Liver (tissue), 9 donors: ENCODE measurements around the gene KRTAP17-1. TPM values are rescaled to one million over a fixed set of nuclear protein-coding genes. Genes with fewer than 3 reads are reported as not detected.
"Not testable (repeated sequence)": the region's sequence is repeated elsewhere in the genome, so short reads cannot be mapped to it uniquely, and the experiment has no call there.

Experiments
- DNase-seq: peaks from one replicate; pipeline ENCODE4 v3.0.0-alpha.2; 2017; ENCODE audit warnings: low spot score
- H3K27ac ChIP-seq, 2 donors: one replicate each; pipeline ENCODE4 v1.7.0; 2013; ENCODE audit warnings: inconsistent platforms in 2 of 2, low read length in 2 of 2, control low read depth in 1 of 2, low read depth in 1 of 2, mild to moderate bottlenecking in 1 of 2
- H3K27me3 ChIP-seq, 4 donors: one replicate each; pipeline versions ENCODE4 v1.6.1 to v1.7.0; 2013; ENCODE audit warnings: low read length in 3 of 4, inconsistent platforms in 1 of 4, mild to moderate bottlenecking in 1 of 4, moderate library complexity in 1 of 4; ENCODE audit not compliant: control insufficient read depth in 4 of 4, insufficient read depth in 4 of 4
- H3K36me3 ChIP-seq, 4 donors: one replicate each; pipeline versions ENCODE4 v1.6.1 to v1.7.0; 2013; ENCODE audit warnings: low read length in 3 of 4, mild to moderate bottlenecking in 3 of 4, low read depth in 1 of 4, moderate library complexity in 1 of 4; ENCODE audit not compliant: control insufficient read depth in 4 of 4, insufficient read depth in 3 of 4
- H3K4me1 ChIP-seq, 4 donors: one replicate each; pipeline versions ENCODE4 v1.6.1 to v1.7.0; 2013; ENCODE audit warnings: low read length in 3 of 4, mild to moderate bottlenecking in 3 of 4, moderate library complexity in 1 of 4; ENCODE audit not compliant: control insufficient read depth in 4 of 4, insufficient read depth in 4 of 4
- H3K4me3 ChIP-seq, 3 donors: one replicate each; pipeline versions ENCODE4 v1.6.1 to v1.7.0; 2013; ENCODE audit warnings: low read length in 3 of 3, control low read depth in 1 of 3, low read depth in 1 of 3, mild to moderate bottlenecking in 1 of 3
- H3K9ac ChIP-seq, 2 donors: one replicate each; pipeline ENCODE4 v1.7.0; 2013; ENCODE audit warnings: low read length in 2 of 2, mild to moderate bottlenecking in 2 of 2, moderate library complexity in 2 of 2, control low read depth in 1 of 2, low read depth in 1 of 2
- H3K9me3 ChIP-seq, 4 donors: one replicate each; pipeline versions ENCODE4 v1.6.1 to v1.7.0; 2013; ENCODE audit warnings: low read length in 3 of 4; ENCODE audit not compliant: control insufficient read depth in 4 of 4
- EGR1 ChIP-seq, 2 donors: IDR thresholded peaks; 2 replicates each; pipeline ENCODE4 v1.6.1; 2016 to 2018; ENCODE audit warnings: antibody characterized with exemption in 2 of 2, low read depth in 2 of 2
- FOXA1 ChIP-seq: IDR thresholded peaks from 2 replicates; pipeline ENCODE4 v1.6.1; 2016; ENCODE audit warnings: antibody characterized with exemption
- FOXA2 ChIP-seq: IDR thresholded peaks from 2 replicates; pipeline ENCODE4 v1.6.1; 2016; ENCODE audit warnings: antibody characterized with exemption
- GABPA ChIP-seq, 2 donors: IDR thresholded peaks in 1 of 2; conservative IDR thresholded peaks in 1 of 2; 2 replicates each; pipeline ENCODE4 v1.6.1; 2016; ENCODE audit warnings: antibody characterized with exemption in 2 of 2, mild to moderate bottlenecking in 1 of 2, moderate library complexity in 1 of 2
- HNF4A ChIP-seq, 2 donors: conservative IDR thresholded peaks; 2 replicates each; pipeline ENCODE4 v1.6.1; 2016; ENCODE audit warnings: antibody characterized with exemption in 2 of 2, mild to moderate bottlenecking in 2 of 2
- HNF4G ChIP-seq: IDR thresholded peaks from 2 replicates; pipeline ENCODE4 v1.6.1; 2016; ENCODE audit warnings: antibody characterized with exemption
- JUND ChIP-seq, 2 donors: IDR thresholded peaks; 2 replicates each; pipeline ENCODE4 v1.6.1; 2016; ENCODE audit warnings: antibody characterized with exemption in 2 of 2
- NR2F2 ChIP-seq: IDR thresholded peaks from 2 replicates; pipeline ENCODE4 v1.6.1; 2016; ENCODE audit warnings: antibody characterized with exemption
- RAD21 ChIP-seq, 2 donors: IDR thresholded peaks; 2 replicates each; pipeline ENCODE4 v1.6.1; 2016; ENCODE audit warnings: antibody characterized with exemption in 2 of 2, mild to moderate bottlenecking in 2 of 2
- RXRA ChIP-seq, 2 donors: IDR thresholded peaks; 2 replicates each; pipeline ENCODE4 v1.6.1; 2017 to 2018; ENCODE audit warnings: antibody characterized with exemption in 2 of 2, mild to moderate bottlenecking in 1 of 2
- SP1 ChIP-seq: IDR thresholded peaks from 2 replicates; pipeline ENCODE4 v1.6.1; 2018; ENCODE audit warnings: antibody characterized with exemption, mild to moderate bottlenecking
- TAF1 ChIP-seq: conservative IDR thresholded peaks from 2 replicates; pipeline ENCODE4 v1.6.1; 2016; ENCODE audit warnings: antibody characterized with exemption, mild to moderate bottlenecking
- YY1 ChIP-seq: IDR thresholded peaks from 2 replicates; pipeline ENCODE4 v1.6.1; 2016; ENCODE audit warnings: antibody characterized with exemption, mild to moderate bottlenecking
- WGBS: extraction: QIAGEN DNeasy Blood & Tissue Kit; methylation state at CpG from one replicate; pipeline ENCODE4 v1.1.7; 2013; 5-methylcytosine and 5-hydroxymethylcytosine counted together
- polyA plus RNA-seq, 2 donors: library from polyadenylated mRNA; stranded (reverse) in 1 of 2; unstranded in 1 of 2; fragments of 200-250 nt in 1 of 2; fragments of >200 nt in 1 of 2; fragmentation: Nextera tagmentation in 1 of 2; extraction: Ambion mirVana in 1 of 2; gene quantifications; one replicate each; pipeline versions ENCODE4 v1.2.1 to v1.2.3, GENCODE V29; 2013 to 2015
- total RNA-seq, 2 donors: library from RNA; depleted of rRNA; stranded (reverse); fragments of >200 nt; gene quantifications; one replicate each; pipeline ENCODE4 v1.2.3, GENCODE V29; 2014
- TF ChIP-seq, protein P1 (sequence below): IDR thresholded peaks from 2 replicates; pipeline ENCODE4 v1.6.1; 2016; ENCODE audit warnings: antibody characterized with exemption
- TF ChIP-seq, protein P2 (sequence below): IDR thresholded peaks from 2 replicates; pipeline ENCODE4 v1.6.1; 2016; ENCODE audit warnings: antibody characterized with exemption
- TF ChIP-seq, protein P3 (sequence below): IDR thresholded peaks from 2 replicates; pipeline ENCODE4 v1.6.1; 2016; ENCODE audit warnings: antibody characterized with exemption
- TF ChIP-seq, protein P4 (sequence below): IDR thresholded peaks from 2 replicates; pipeline ENCODE4 v1.6.1; 2016; ENCODE audit warnings: antibody characterized with exemption, mild to moderate bottlenecking
- TF ChIP-seq, protein P5 (sequence below): fragments of 150-350 bp; IDR thresholded peaks from 2 replicates; pipeline ENCODE4 v1.5.1; 2017; ENCODE audit warnings: improper control_type of control experiment, low read depth, low read length; ENCODE audit not compliant: missing input control
- donor health status: healthy.
- donor health status: healthy.
- donor health status: healthy.
- donor health status: healthy.
- donor health status: healthy.

KRTAP17-1 gene
- total and polyA plus RNA-seq, 4 donors: not detected

DNA sequence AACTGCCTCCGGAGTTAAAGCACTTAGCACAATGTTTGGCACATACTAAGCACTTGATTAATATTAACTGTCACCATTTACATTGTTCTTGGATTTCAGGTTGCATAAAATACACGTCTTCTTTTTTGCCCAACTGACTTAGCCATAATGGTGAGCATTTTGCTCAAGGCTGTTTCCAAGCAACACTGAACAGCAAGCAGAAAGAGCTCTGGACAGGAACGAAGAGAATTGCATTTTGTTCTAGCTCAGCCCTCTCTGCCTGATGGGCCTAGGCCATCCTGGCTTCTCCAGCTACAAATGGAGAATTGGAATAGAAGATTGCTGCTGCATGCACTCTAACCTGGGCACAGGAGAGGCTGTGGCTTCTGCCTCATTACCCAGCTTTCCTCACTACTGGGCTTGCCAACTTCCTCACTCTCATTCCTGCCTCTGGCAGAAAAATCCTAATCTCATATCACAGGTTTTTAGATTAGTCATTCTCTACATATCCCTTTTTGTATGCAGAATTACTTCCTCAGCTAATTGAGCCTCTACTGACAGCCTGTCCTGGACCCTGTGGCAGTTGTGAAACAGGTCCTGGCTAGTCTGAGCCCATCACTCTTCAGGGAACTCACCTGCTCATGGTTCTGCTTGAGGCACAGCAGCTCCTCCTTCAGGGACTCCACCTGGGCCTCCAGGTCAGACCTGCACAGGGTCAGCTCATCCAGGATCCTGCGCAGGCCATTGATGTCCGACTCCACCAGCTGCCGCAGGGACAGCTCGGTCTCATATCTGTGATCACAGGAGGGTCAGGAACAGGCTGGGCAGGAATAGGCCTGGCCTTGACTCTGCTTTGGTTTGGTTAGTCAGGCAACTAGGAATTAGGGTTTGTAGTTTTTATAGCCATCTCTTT, 32.6 kb upstream of the KRTAP17-1 start:
- WGBS: 88% methylated on average over 7 of the region's 7 CpGs
- Histone ChIP-seq H3K4me3 (no peak overlapping the region), H3K4me1 (no peaks in the 10 kb centered on the region), H3K9ac (no peak overlapping the region), H3K27me3 (no peaks in the 10 kb centered on the region), H3K27ac (no peak overlapping the region), H3K36me3 (no peaks in the 10 kb centered on the region), H3K9me3 (no peaks in the 10 kb centered on the region)
- DNase-seq: no peak
- no peak for TF ChIP-seq RAD21 (IDR thresholded peaks at IDR 0.05)
- TF ChIP-seq, protein P1, sequence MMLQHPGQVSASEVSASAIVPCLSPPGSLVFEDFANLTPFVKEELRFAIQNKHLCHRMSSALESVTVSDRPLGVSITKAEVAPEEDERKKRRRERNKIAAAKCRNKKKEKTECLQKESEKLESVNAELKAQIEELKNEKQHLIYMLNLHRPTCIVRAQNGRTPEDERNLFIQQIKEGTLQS: no peak
- TF ChIP-seq, protein P2, sequence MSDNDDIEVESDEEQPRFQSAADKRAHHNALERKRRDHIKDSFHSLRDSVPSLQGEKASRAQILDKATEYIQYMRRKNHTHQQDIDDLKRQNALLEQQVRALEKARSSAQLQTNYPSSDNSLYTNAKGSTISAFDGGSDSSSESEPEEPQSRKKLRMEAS: no peak
- no peak for TF ChIP-seq SP1
- no peak for TF ChIP-seq FOXA1
- TF ChIP-seq HNF4G: no peak
- TF ChIP-seq HNF4A (conservative IDR thresholded peaks at IDR 0.05): no peak

DNA sequence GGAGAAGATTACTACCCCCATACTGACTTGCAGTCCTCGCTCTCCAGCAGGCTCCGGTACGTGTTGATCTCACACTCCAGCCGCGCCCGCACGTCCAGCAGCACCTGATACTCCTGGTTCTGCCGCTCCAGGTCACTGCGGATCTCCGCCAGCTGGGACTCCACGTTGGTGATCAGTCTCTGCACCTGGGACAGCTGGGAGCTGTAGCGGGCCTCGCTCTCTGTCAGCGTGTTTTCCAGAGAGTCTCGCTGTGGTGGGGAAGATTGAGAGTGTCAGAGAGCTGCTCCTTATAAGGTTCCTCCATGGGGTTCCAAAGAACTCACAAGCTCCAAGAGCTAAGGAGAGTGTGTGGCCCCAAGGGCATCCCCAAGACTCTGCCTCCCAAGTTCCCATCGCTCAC, 30.9 kb upstream of the KRTAP17-1 start:
- DNase-seq, H3K9me3 ChIP-seq, H3K36me3 ChIP-seq, H3K4me1 ChIP-seq, H3K27me3 ChIP-seq, H3K9ac ChIP-seq, H3K4me3 ChIP-seq, H3K27ac ChIP-seq: not testable (repeated sequence)
- 92% methylated on average over 16 of the region's 16 CpGs for WGBS

- Histone ChIP-seq H3K9me3 (no peaks in the 10 kb centered on the region), H3K27ac (no peak overlapping the region), H3K4me1 (no peaks in the 10 kb centered on the region), H3K4me3 (no peak overlapping the region), H3K9ac (no peak overlapping the region), H3K36me3 (no peaks in the 10 kb centered on the region), H3K27me3 (no peaks in the 10 kb centered on the region)
- no peak for DNase-seq
- TF ChIP-seq, protein P3, sequence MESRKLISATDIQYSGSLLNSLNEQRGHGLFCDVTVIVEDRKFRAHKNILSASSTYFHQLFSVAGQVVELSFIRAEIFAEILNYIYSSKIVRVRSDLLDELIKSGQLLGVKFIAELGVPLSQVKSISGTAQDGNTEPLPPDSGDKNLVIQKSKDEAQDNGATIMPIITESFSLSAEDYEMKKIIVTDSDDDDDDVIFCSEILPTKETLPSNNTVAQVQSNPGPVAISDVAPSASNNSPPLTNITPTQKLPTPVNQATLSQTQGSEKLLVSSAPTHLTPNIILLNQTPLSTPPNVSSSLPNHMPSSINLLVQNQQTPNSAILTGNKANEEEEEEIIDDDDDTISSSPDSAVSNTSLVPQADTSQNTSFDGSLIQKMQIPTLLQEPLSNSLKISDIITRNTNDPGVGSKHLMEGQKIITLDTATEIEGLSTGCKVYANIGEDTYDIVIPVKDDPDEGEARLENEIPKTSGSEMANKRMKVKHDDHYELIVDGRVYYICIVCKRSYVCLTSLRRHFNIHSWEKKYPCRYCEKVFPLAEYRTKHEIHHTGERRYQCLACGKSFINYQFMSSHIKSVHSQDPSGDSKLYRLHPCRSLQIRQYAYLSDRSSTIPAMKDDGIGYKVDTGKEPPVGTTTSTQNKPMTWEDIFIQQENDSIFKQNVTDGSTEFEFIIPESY: no peak
- TF ChIP-seq GABPA (IDR thresholded peaks at IDR 0.05 in 1 of 2, conservative IDR thresholded peaks at IDR 0.05 in 1 of 2): no peak
- no peak for TF ChIP-seq TAF1
- TF ChIP-seq HNF4A (conservative IDR thresholded peaks at IDR 0.05): no peak
- no peak for TF ChIP-seq YY1
- TF ChIP-seq JUND (IDR thresholded peaks at IDR 0.05): no peak
- TF ChIP-seq, protein P1: no peak
- TF ChIP-seq, protein P2: no peak
- no peak for TF ChIP-seq FOXA1
- no peak for TF ChIP-seq NR2F2
- no peak for TF ChIP-seq SP1
- no peak for TF ChIP-seq HNF4G
- TF ChIP-seq, protein P4, sequence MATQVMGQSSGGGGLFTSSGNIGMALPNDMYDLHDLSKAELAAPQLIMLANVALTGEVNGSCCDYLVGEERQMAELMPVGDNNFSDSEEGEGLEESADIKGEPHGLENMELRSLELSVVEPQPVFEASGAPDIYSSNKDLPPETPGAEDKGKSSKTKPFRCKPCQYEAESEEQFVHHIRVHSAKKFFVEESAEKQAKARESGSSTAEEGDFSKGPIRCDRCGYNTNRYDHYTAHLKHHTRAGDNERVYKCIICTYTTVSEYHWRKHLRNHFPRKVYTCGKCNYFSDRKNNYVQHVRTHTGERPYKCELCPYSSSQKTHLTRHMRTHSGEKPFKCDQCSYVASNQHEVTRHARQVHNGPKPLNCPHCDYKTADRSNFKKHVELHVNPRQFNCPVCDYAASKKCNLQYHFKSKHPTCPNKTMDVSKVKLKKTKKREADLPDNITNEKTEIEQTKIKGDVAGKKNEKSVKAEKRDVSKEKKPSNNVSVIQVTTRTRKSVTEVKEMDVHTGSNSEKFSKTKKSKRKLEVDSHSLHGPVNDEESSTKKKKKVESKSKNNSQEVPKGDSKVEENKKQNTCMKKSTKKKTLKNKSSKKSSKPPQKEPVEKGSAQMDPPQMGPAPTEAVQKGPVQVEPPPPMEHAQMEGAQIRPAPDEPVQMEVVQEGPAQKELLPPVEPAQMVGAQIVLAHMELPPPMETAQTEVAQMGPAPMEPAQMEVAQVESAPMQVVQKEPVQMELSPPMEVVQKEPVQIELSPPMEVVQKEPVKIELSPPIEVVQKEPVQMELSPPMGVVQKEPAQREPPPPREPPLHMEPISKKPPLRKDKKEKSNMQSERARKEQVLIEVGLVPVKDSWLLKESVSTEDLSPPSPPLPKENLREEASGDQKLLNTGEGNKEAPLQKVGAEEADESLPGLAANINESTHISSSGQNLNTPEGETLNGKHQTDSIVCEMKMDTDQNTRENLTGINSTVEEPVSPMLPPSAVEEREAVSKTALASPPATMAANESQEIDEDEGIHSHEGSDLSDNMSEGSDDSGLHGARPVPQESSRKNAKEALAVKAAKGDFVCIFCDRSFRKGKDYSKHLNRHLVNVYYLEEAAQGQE: no peak
- no peak for TF ChIP-seq EGR1 (IDR thresholded peaks at IDR 0.05; ENCODE audit: low read depth in 2 of 2)
- no peak for TF ChIP-seq RAD21 (IDR thresholded peaks at IDR 0.05)
- TF ChIP-seq RXRA (IDR thresholded peaks at IDR 0.05): no peak
- TF ChIP-seq, protein P5, sequence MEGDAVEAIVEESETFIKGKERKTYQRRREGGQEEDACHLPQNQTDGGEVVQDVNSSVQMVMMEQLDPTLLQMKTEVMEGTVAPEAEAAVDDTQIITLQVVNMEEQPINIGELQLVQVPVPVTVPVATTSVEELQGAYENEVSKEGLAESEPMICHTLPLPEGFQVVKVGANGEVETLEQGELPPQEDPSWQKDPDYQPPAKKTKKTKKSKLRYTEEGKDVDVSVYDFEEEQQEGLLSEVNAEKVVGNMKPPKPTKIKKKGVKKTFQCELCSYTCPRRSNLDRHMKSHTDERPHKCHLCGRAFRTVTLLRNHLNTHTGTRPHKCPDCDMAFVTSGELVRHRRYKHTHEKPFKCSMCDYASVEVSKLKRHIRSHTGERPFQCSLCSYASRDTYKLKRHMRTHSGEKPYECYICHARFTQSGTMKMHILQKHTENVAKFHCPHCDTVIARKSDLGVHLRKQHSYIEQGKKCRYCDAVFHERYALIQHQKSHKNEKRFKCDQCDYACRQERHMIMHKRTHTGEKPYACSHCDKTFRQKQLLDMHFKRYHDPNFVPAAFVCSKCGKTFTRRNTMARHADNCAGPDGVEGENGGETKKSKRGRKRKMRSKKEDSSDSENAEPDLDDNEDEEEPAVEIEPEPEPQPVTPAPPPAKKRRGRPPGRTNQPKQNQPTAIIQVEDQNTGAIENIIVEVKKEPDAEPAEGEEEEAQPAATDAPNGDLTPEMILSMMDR: no peak
- TF ChIP-seq FOXA2: no peak
- 94% methylated on average over 3 of the region's 3 CpGs for WGBS
These were observed 30.5 kb upstream of the KRTAP17-1 start for GRCh38 chr17:41345992-41346391.
